ENCODE measurements around the gene APOL3.

GRCh38 chr22:36191106-36191836 lies 30.7 kb upstream of the APOL3 start:
- TF ChIP-seq CTCF (IDR thresholded peaks at IDR 0.05): no peak
- no peak for TF ChIP-seq ZFX (IDR thresholded peaks at IDR 0.05; ENCODE audit: borderline replicate concordance)

Measured in 22Rv1 (cell line).